ENCODE measurements around the gene APBA3.
"Not testable (repeated sequence)": the region's sequence is repeated elsewhere in the genome, so short reads cannot be mapped to it uniquely, and the experiment has no call there.

The APBA3 gene

GRCh38 chr19:3770136-3770999 is 8.9 kb upstream of the APBA3 start:
- DNase-seq (ENCODE audit: low read depth): no peak

GRCh38 chr19:3769494-3769893 is 8.0 kb upstream of the APBA3 start:
- no peak for DNase-seq (ENCODE audit: low read depth)

- DNase-seq (ENCODE audit: low read depth): no peak
Observed at GRCh38 chr19:3768748-3769099, 7.2 kb upstream of the APBA3 start.

- no peak for DNase-seq (ENCODE audit: low read depth)
Observed at GRCh38 chr19:3768015-3768747, 6.7 kb upstream of the APBA3 start.

- DNase-seq (ENCODE audit: low read depth): no peak
Observed at GRCh38 chr19:3767050-3767449, 5.6 kb upstream of the APBA3 start.

- no peak for DNase-seq (ENCODE audit: low read depth)
Observed at GRCh38 chr19:3766520-3766919, 5.0 kb upstream of the APBA3 start.

GRCh38 chr19:3765757-3766156 is 4.3 kb upstream of the APBA3 start:
- DNase-seq (ENCODE audit: low read depth): not testable (repeated sequence)

- no peak for DNase-seq (ENCODE audit: low read depth)
Observed at GRCh38 chr19:3765121-3765520, 3.6 kb upstream of the APBA3 start.

- peak; percentile 99 for DNase-seq (ENCODE audit: low read depth)
Observed at GRCh38 chr19:3762501-3763459, 1.3 kb upstream of the APBA3 start, which contains the start of gene MRPL54. MRPL54 (plus strand) TSS chr19:3762682; CDS start chr19:3762701, 19 bp downstream.

- no peak for DNase-seq (ENCODE audit: low read depth)
Observed at GRCh38 chr19:3762130-3762473, 610 bp upstream of the APBA3 start.

GRCh38 chr19:3760871-3761361 is 576 bp downstream of the APBA3 start:
- DNase-seq (ENCODE audit: low read depth): no peak

GRCh38 chr19:3759482-3760254 is 1.8 kb downstream of the APBA3 start:
- no peak for DNase-seq (ENCODE audit: low read depth)

- not testable (repeated sequence) for DNase-seq (ENCODE audit: low read depth)
Observed at GRCh38 chr19:3758297-3758696, 3.2 kb downstream of the APBA3 start.

GRCh38 chr19:3757705-3758104 is 3.8 kb downstream of the APBA3 start:
- DNase-seq (ENCODE audit: low read depth): not testable (repeated sequence)

GRCh38 chr19:3753631-3754410 is 7.7 kb downstream of the APBA3 start:
- no peak for DNase-seq (ENCODE audit: low read depth)

- DNase-seq (ENCODE audit: low read depth): no peak
Observed at GRCh38 chr19:3752492-3752891, 9.0 kb downstream of the APBA3 start.

- DNase-seq (ENCODE audit: low read depth): no peak
Observed at GRCh38 chr19:3751236-3751635, 10.3 kb downstream of the APBA3 start.

GRCh38 chr19:3750211-3750610 is 11.3 kb downstream of the APBA3 start:
- DNase-seq (ENCODE audit: low read depth): no peak

GRCh38 chr19:3748965-3749364 is 12.5 kb downstream of the APBA3 start:
- DNase-seq (ENCODE audit: low read depth): no peak

- no peak for DNase-seq (ENCODE audit: low read depth)
Observed at GRCh38 chr19:3746371-3747056, 15.0 kb downstream of the APBA3 start.

All from fibroblast of the conjunctiva (primary cell).